ENCODE data around the gene ENTPD6.
"Not testable (repeated sequence)": the region's sequence is repeated elsewhere in the genome, so short reads cannot be mapped to it uniquely, and the experiment has no call there.

The ENTPD6 gene

DNA sequence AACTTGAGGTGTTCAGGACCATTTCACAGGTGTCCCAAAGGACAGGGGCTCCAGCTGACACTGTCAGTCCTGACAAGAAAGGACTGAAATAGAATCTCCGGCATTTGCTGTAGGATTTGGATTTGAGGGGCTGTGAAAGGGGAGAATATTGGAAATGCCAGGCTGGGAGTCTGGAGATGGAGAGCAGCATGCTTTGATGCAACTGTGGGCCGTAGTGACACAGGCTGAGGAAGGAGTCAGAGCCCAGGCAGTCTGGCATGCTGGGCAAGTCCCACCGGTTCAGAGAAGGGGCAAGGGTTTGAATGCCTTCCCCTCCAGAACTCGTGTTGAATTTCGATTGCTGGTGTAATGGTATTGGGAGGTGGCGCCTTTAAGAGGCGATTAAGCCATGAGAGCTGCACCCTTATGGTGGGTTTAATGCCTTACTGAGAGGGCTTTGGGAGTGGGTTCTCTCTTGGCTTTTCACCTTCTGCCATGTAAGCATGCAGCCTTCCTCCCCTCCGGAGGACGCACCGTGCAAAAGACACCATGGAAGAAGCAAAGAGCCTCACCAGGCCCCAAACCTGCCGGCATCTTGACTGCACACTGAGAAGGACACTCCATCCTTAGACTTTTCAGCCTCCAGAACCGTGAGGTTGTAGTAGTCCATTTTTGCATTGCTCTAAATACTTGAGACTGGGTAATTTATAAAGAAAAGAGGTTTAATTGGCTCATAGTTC, 43.0 kb downstream of the ENTPD6 start:
- Histone ChIP-seq H3K4me1 (ENCODE audit: insufficient read depth, low read length) (peaks cover 26% of the 10 kb centered on the region), H3K9ac (ENCODE audit: low read depth, low read length) (no peak overlapping the region), H3K27ac (ENCODE audit: low read depth, low read length) (no peak overlapping the region), H3K27me3 (ENCODE audit: insufficient read depth, low read length) (no peaks in the 10 kb centered on the region), H3K4me3 (ENCODE audit: low read length) (no peak overlapping the region), H3K9me3 (ENCODE audit: insufficient read depth, low read depth, low read length) (no peaks in the 10 kb centered on the region), H3K36me3 (ENCODE audit: insufficient read depth, low read length) (no peaks in the 10 kb centered on the region)
- 89% methylated on average over 12 of the region's 12 CpGs for WGBS

DNA sequence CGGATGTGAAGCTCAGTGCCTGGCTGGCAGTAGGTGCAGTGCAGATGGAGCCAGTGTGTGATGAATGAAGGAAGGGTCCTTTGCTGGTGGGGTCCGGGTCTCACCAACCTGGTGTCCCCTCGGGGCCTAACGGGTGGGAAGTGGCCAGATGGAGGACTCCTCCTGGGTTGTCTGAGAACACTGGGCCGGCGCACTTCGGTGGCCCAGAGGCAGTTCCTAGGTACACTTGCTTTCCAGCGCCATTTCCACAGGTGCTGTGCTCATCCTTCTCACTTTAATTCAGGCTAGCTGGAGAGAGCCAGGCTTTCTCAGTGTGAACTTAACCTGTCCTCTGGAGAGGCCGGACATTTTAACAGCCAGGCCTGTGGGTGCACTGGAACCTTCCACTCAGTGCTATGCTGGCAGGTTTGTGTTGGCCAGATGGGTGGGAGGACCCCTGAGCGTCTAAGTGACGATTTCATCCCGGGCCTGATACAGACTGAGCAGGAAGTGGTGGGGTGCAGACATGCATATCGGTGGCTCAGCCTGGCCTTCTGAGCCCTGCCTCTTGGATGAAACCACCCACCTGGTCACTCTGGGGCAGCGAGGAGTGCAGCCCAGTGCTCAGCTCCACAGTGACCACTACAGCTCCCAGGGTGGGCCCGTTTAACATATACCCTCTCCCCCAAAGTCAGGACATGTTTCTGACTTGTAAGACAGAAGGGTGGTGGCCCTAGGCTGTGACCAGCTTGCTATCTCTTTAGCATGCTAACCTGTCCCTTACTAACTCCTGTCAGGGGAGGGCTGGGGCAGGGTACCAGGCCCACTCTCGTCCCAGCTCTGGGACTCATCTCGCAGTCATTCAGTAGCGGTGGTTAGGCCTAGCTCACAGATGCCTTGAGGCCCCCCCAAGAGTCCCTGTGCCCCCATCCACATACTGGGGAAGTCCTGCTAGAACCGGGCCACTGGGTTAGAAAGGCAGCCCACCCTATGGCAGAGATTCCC, 44.2 kb downstream of the ENTPD6 start:
- Histone ChIP-seq H3K27me3 (ENCODE audit: insufficient read depth, low read length) (no peaks in the 10 kb centered on the region), H3K9ac (ENCODE audit: low read depth, low read length) (no peak overlapping the region), H3K9me3 (ENCODE audit: insufficient read depth, low read depth, low read length) (no peaks in the 10 kb centered on the region), H3K36me3 (ENCODE audit: insufficient read depth, low read length) (no peaks in the 10 kb centered on the region), H3K27ac (ENCODE audit: low read depth, low read length) (no peak overlapping the region), H3K4me1 (ENCODE audit: insufficient read depth, low read length) (peaks cover 20% of the 10 kb centered on the region), H3K4me3 (ENCODE audit: low read length) (no peak overlapping the region)
- WGBS = 93% methylated on average over 19 of the region's 19 CpGs

DNA sequence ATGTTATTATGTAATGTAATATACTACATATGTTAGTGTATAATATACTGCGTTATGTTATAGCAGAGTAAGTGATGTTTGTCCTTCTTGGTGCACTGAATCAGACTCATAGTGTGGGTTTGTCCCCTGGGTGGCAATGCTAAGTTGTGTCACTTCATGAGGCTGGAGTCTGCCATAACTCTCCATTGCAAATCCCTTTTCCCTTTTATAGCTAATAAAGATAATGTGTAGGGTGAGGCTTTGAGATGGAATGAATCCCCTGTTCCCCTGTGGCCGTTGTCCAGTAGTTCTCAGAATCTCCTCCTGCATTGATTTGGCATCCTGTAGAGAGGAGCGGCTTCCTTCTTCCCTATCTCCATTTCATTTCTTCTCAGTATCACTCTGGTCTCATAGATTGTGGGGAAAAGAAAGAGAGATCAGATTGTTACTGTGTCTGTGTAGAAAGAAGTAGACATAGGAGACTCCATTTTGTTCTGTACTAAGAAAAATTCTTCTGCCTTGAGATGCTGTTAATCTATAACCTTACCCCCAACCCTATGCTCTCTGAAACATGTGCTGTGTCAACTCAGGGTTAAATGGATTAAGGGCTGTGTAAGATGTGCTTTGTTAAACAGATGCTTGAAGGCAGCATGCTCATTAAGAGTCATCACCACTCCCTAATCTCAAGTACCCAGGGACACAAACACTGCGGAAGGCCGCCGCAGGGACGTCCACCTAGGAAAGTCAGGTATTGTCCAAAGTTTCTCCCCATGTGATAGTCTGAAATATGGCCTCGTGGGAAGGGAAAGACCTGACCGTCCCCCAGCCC, 45.5 kb downstream of the ENTPD6 start:
- H3K9me3 ChIP-seq (ENCODE audit: insufficient read depth, low read depth, low read length); H3K27me3 ChIP-seq (ENCODE audit: insufficient read depth, low read length); H3K4me3 ChIP-seq (ENCODE audit: low read length); H3K36me3 ChIP-seq (ENCODE audit: insufficient read depth, low read length); H3K27ac ChIP-seq (ENCODE audit: low read depth, low read length); H3K9ac ChIP-seq (ENCODE audit: low read depth, low read length): not testable (repeated sequence)
- H3K4me1 ChIP-seq (ENCODE audit: insufficient read depth, low read length) = peaks cover 20% of the 10 kb centered on the region
- 41% methylated on average over 7 of the region's 9 CpGs for WGBS

DNA sequence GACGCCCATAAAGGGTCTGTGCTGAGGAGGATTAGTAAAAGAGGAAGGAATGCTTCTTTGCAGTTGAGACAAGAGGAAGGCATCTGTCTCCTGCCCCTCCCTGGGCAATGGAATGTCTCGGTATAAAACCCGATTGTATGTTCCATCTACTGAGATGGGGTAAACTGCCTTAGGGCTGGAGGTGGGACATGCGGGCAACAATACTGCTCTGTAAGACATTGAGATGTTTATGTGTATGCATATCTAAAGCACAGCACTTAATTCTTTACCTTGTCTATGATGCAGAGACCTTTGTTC, 46.1 kb downstream of the ENTPD6 start:
- H3K27me3 ChIP-seq (ENCODE audit: insufficient read depth, low read length); H3K9ac ChIP-seq (ENCODE audit: low read depth, low read length); H3K27ac ChIP-seq (ENCODE audit: low read depth, low read length); H3K4me3 ChIP-seq (ENCODE audit: low read length); H3K9me3 ChIP-seq (ENCODE audit: insufficient read depth, low read depth, low read length); H3K36me3 ChIP-seq (ENCODE audit: insufficient read depth, low read length): not testable (repeated sequence)
- WGBS = 44% methylated on average over 4 of the region's 4 CpGs
- peaks cover 18% of the 10 kb centered on the region for H3K4me1 ChIP-seq (ENCODE audit: insufficient read depth, low read length)

DNA sequence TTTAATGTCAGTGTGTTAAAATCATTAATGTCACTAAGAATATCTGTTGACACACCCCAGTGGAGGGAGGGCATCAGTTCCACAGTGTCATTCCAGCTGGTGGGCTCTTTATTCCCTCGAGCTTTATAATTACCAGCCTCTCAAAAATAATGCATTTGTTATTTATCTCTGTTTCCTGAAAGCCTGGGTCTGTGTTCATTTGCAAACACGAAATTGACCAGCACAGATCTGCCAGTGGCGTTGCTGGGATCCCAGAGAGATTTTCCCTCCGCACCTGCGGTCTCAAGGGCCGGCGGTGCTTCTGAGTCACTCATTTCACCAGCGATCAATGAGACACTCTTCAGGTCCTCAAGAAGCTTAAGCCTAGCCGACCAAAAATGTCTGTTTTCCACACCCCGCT, 46.7 kb downstream of the ENTPD6 start:
- 85% methylated on average over 10 of the region's 10 CpGs for WGBS
- Histone ChIP-seq H3K27me3 (ENCODE audit: insufficient read depth, low read length) (peaks cover 13% of the 10 kb centered on the region), H3K4me1 (ENCODE audit: insufficient read depth, low read length) (peaks cover 22% of the 10 kb centered on the region), H3K9me3 (ENCODE audit: insufficient read depth, low read depth, low read length) (no peaks in the 10 kb centered on the region), H3K27ac (ENCODE audit: low read depth, low read length) (peak overlapping the region; percentile 24; the same call in 1 of the 2 replicates), H3K9ac (ENCODE audit: low read depth, low read length) (no peak overlapping the region), H3K36me3 (ENCODE audit: insufficient read depth, low read length) (no peaks in the 10 kb centered on the region), H3K4me3 (ENCODE audit: low read length) (no peak overlapping the region)

DNA sequence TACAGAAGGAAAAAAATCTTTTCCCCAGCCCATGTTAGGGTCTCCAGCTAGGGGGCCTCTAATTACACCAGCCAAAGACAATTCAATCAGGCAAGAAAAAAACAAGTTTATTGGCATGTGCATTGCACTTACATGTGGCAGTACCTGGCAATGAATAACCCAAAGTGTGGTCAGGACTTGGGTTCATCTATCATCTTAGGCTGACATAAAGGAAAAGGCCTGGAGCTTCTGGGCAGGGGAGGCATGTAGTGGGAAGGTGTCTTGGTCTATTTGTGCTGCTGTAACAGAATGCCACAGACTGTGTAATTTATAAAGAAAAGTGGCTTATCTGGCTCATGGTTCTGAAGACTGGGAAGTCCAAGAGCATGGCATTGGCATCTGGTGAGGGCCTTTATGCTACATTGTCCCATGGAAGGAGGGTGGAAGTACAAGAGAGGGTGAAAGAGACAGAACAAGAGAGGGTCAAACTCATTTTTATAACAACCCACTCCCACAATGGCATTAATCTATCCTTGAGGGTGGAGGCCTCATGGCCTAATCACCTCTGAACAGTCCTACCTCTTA, 48.0 kb downstream of the ENTPD6 start:
- peaks cover 15% of the 10 kb centered on the region for H3K4me1 ChIP-seq (ENCODE audit: insufficient read depth, low read length)
- H3K9ac ChIP-seq (ENCODE audit: low read depth, low read length) = no peak overlapping the region
- H3K27me3 ChIP-seq (ENCODE audit: insufficient read depth, low read length) = peaks cover 16% of the 10 kb centered on the region
- H3K4me3 ChIP-seq (ENCODE audit: low read length) = no peak overlapping the region
- no peaks in the 10 kb centered on the region for H3K36me3 ChIP-seq (ENCODE audit: insufficient read depth, low read length)
- no peaks in the 10 kb centered on the region for H3K9me3 ChIP-seq (ENCODE audit: insufficient read depth, low read depth, low read length)
- no peak overlapping the region for H3K27ac ChIP-seq (ENCODE audit: low read depth, low read length)

DNA sequence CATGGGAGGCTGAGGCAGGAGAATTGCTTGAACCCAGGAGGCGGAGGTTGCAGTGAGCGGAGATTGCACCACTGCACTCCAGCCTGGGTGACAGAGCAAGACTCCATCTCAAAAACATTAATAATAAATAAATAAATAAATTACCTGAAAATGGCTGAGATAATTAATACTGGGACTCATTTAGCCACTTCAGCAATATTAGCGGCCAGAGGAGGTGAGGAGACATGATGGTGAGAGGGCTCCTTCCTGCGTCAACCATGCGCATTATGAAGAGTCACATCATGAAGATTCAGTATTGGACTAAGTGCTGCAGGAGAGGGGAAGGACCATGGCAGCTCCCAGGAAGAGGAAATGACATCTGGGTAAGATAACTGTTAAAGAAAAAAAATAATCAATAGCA, 49.5 kb downstream of the ENTPD6 start:
- Histone ChIP-seq H3K4me3 (ENCODE audit: low read length) (no peak overlapping the region), H3K9me3 (ENCODE audit: insufficient read depth, low read depth, low read length) (no peaks in the 10 kb centered on the region), H3K4me1 (ENCODE audit: insufficient read depth, low read length) (peaks cover 20% of the 10 kb centered on the region), H3K36me3 (ENCODE audit: insufficient read depth, low read length) (no peaks in the 10 kb centered on the region), H3K27me3 (ENCODE audit: insufficient read depth, low read length) (peaks cover 16% of the 10 kb centered on the region), H3K9ac (ENCODE audit: low read depth, low read length) (no peak overlapping the region), H3K27ac (ENCODE audit: low read depth, low read length) (no peak overlapping the region)
- 95% methylated on average over 5 of the region's 5 CpGs for WGBS

DNA sequence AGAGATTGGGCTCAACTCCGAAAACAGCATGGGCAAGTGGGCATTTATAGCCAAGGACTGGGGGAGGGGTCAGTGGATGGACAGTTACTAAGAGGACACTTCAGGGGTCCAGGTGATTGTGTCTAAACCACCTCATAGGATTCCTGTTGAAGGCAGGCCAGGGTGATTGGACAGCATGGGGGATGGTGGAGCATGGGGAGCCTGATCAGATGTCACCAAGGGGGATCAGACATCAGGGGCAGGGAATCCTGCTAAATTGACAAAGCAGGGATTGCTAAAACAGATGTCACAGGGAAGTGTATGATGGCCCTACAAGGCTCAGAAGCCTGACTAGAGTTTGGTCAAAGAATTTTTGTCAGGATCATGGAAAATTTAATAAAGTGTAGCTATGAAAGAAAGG, 49.9 kb downstream of the ENTPD6 start:
- Histone ChIP-seq H3K9me3 (ENCODE audit: insufficient read depth, low read depth, low read length) (no peaks in the 10 kb centered on the region), H3K9ac (ENCODE audit: low read depth, low read length) (no peak overlapping the region), H3K36me3 (ENCODE audit: insufficient read depth, low read length) (no peaks in the 10 kb centered on the region), H3K27ac (ENCODE audit: low read depth, low read length) (no peak overlapping the region), H3K27me3 (ENCODE audit: insufficient read depth, low read length) (peaks cover 16% of the 10 kb centered on the region), H3K4me1 (ENCODE audit: insufficient read depth, low read length) (peaks cover 24% of the 10 kb centered on the region), H3K4me3 (ENCODE audit: low read length) (no peak overlapping the region)
- WGBS = 96% methylated on average over 1 of the region's 1 CpG

DNA sequence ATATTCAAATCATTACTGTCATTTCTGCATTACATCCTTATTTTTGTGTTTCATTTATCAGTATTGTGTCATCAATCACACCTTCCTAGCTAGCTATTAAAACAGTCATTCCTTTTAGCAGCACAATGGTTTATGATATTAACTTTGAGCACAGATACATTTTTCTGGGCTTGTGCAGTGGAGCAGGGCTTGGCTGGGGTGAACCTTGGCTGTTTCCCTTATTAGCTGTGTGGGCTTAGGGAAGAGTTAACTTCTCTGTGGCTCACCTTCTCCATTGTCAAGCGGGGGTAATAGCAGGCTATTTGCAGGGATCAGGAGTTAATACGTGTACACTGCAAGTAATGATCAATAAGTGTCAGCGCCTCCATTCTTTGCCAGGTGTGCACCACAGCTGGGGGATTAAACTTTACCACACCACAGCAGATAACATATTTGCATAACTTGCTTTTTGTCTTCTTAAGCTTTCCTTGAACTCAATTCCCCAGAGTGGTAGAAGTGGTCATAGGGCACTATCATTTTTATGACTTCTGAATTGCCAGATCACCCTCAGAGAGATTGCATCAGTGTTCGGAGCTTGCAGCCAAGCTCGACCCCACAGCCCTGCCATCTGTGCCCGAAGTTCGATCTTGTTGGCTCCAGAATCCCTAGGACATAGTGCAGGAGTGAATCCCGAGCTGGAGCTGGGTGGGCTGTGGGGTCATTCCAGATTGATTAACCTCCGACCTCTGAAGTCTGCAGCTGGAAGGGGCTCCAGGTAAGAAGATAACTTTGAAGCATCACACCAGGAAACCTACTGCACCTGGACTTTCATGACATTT, 50.9 kb downstream of the ENTPD6 start:
- no peaks in the 10 kb centered on the region for H3K9me3 ChIP-seq (ENCODE audit: insufficient read depth, low read depth, low read length)
- peaks cover 21% of the 10 kb centered on the region for H3K4me1 ChIP-seq (ENCODE audit: insufficient read depth, low read length)
- H3K9ac ChIP-seq (ENCODE audit: low read depth, low read length) = no peak overlapping the region
- H3K27me3 ChIP-seq (ENCODE audit: insufficient read depth, low read length) = peaks cover 16% of the 10 kb centered on the region
- WGBS = 83% methylated on average over 9 of the region's 9 CpGs
- peak overlapping the region; percentile 68 for H3K4me3 ChIP-seq (ENCODE audit: low read length)
- H3K27ac ChIP-seq (ENCODE audit: low read depth, low read length) = no peak overlapping the region
- H3K36me3 ChIP-seq (ENCODE audit: insufficient read depth, low read length) = peaks cover 4% of the 10 kb centered on the region; the same call in 1 of the 2 replicates

DNA sequence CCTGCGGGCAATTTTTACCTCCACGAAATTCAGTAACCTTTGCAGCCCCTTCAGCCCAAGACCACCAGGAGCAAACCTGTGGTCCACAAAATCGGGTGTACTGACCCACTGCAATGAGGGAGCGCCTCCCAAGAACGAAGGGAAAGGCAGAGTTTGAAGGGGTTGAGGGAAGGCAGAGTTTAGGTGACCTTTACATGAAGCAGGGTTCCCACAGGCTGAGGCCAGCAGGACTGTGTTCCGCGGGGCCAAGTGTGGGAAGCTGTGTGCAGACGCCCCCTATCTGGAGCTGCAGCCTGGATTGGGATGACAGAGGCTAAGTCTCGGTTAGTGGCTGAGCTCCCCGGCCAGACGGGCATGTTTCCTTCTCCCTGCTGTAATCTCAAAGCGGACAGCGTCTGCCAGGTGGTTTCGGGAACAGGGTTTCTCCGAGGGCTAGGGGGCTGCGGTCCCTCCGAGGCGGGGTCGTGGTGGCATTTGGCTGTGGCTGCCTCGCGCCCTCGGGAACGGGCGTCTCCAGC, 51.5 kb downstream of the ENTPD6 start:
- Histone ChIP-seq H3K27ac (ENCODE audit: low read depth, low read length) (no peak overlapping the region; the same call in 1 of the 2 replicates), H3K4me1 (ENCODE audit: insufficient read depth, low read length) (peaks cover 20% of the 10 kb centered on the region), H3K9me3 (ENCODE audit: insufficient read depth, low read depth, low read length) (no peaks in the 10 kb centered on the region), H3K27me3 (ENCODE audit: insufficient read depth, low read length) (peaks cover 16% of the 10 kb centered on the region), H3K4me3 (ENCODE audit: low read length) (peak overlapping the region; percentile 68), H3K9ac (ENCODE audit: low read depth, low read length) (no peak overlapping the region), H3K36me3 (ENCODE audit: insufficient read depth, low read length) (peaks cover 4% of the 10 kb centered on the region; the same call in 1 of the 2 replicates)
- 13% methylated on average over 24 of the region's 24 CpGs for WGBS
